DMS153 (cell line): ENCODE results near the gene FANCM.

ENCODE experiments used
- DNase-seq: peaks from one replicate; lab custom pipeline; 2025; lab: John Stamatoyannopoulos, UW

FANCM gene

DNA sequence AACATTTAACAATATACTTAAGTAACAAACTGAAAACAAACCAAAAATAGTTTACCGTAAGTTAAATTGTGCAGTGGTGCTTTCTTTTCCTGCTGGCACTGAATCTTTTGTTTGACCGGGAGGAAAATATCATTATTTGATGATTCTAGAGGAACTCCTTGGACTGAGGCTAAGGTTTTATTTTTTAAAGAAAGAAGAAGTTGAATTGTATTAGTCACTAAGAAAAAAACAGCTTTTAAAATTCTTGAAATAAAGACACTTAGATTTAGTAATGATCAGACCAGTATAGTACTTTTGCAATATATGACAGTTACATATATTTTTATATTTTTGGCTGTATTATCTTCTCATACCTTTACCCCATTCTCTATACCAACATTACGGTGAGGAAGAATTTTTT is 107.0 kb downstream of the FANCM start:
- no peak for DNase-seq

DNA sequence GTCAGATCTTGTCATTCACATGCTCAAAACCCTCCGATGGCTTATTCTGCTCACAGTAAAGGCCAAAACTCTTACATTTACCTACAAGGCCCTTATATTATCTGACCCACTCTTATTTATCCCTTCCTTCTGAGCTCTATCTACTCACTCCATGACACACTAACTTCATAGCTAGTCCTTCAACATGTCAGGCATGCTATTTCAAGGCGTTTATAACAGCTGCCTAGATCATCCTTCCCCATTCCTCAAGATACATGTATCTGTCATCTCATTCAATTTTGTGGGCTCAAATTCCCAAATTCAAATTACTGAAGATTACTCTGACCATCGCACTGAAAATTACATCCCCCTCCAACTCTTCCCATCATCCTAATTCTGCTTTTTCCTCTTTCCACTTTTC is 110.4 kb downstream of the FANCM start:
- no peak for DNase-seq

DNA sequence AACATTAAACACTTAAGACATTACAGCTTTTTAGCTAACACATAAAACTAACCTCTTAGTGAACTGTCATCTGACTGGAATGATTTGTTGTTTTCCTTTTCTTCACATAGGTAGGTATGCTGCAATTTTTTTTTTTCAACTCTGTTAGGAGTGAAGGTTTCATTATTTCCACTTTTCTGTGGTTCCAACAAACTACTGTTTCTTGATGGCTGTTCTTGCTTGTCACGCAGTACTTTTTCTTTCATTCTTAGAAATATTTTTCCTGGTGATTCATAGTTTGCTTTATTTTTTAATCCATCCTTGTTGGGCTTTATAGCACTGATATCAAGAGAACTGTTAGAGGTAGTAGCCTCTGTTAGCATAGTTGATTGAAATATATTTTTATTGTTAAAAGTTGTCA is 111.0 kb downstream of the FANCM start:
- DNase-seq: no peak

DNA sequence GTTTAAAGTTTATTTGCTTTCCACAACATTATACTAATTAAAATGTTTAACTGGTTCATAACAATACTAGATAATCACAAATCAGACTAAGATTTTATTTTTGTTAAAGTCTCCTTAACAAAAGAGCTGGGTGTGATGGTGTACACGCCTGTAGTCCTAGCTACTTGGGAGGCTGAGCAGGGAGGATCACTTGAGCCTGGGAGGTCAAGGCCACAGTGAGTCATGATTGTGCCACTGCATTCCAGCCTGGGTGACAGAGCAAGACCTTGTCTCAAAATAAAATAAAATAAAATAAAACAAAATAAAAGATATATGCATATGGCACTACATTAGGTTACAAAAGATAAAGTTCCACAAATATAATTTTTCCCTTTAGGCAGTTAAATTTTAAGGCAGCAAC is 111.7 kb downstream of the FANCM start:
- DNase-seq: no peak

DNA sequence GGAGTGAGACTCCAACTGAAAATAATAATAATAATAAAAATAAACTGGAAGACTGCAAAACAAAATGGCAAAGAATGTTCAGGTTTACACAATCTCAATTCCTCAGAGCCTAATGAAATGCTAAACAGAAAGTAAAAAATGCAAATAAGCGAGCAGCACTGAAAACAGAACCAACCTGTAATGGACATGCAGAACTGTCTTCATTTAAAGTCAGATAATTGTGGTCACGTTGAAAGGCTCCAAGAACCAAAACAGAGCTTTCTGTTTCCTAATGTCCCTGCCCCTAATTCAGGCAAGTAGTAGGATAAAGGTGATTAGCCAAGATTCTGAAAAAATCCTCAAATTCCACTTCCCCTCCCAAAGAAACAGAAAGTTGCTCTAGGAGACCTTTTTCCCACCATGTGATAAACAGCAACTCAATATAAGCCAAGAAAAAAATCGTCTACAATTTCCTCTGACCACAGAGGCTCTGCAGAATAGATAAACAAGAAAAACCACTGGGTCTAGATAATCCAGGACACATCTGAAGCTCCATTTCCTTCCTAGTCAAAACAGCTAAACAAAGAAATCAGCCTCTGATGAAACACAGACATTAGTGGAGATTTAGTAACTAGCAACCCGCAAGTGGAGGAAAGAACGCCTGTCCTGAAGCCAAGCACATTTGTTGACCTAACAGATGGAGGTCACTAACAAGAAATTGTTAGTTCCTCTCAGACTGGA is 114.3 kb downstream of the FANCM start:
- no peak for DNase-seq
